Caco-2 (cell line): Measurements from ENCODE around the gene ARHGAP45. TPM values are rescaled to one million over a fixed set of nuclear protein-coding genes. Genes with fewer than 3 reads are reported as not detected.

Experiments used
- BruUV-seq: library from RNA; stranded (reverse); fragments of 400-500 nt; replicated peaks from 2 replicates; lab custom pipeline; 2021; lab: Mats Ljungman, UMichigan
- CTCF ChIA-PET: fragments of 300-600 bp; sonication (Branson Sonifier 250); formaldehyde crosslinking; loops from one replicate; lab custom pipeline; 2022; ENCODE audit warnings: antibody characterized with exemption; lab: Charles Lee
- POLR2A ChIA-PET: fragments of 300-600 bp; sonication (Branson Sonifier 250); formaldehyde crosslinking; loops from one replicate; lab custom pipeline; 2022; ENCODE audit warnings: antibody characterized with exemption; lab: Charles Lee
- DNase-seq, 2 experiments: peaks; one replicate each; pipeline versions ENCODE4 v3.0.0 to v3.0.0-alpha.2; 2020 to 2022
- H3K27me3 ChIP-seq: replicated peaks from 2 replicates; pipeline ENCODE4 v1.6.0; 2011; ENCODE audit warnings: low read length; ENCODE audit not compliant: control insufficient read depth, insufficient read depth
- H3K36me3 ChIP-seq: 2 replicates; pipeline ENCODE4 v1.5.1; 2011; ENCODE audit warnings: low read length; ENCODE audit not compliant: control insufficient read depth, insufficient read depth
- H3K4me1 ChIP-seq: fragments of 250-450 bp; sonication (Bioruptor Pico); 2 replicates; pipeline ENCODE4 v1.5.1; 2020; ENCODE audit warnings: mild to moderate bottlenecking
- H3K4me3 ChIP-seq: 2 replicates; pipeline ENCODE4 v1.5.1; 2011; ENCODE audit warnings: low read depth, mild to moderate bottlenecking, control low read depth, low read length
- H3K9me3 ChIP-seq: fragments of 250-450 bp; sonication (Bioruptor Pico); 2 replicates; pipeline ENCODE4 v1.5.1; 2020; ENCODE audit warnings: mild to moderate bottlenecking, moderate library complexity
- H3K27ac Mint-ChIP-seq: one replicate; pipeline ENCODE4 v1.8.0; 2022; ENCODE audit warnings: mixed read lengths; ENCODE audit not compliant: unreplicated experiment
- H3K27me3 Mint-ChIP-seq: one replicate; pipeline ENCODE4 v1.8.0; 2022; ENCODE audit warnings: mixed read lengths; ENCODE audit not compliant: insufficient read depth, unreplicated experiment
- H3K36me3 Mint-ChIP-seq: one replicate; pipeline ENCODE4 v1.8.0; 2022; ENCODE audit warnings: mild to moderate bottlenecking, mixed read lengths; ENCODE audit not compliant: insufficient read depth, unreplicated experiment
- H3K4me1 Mint-ChIP-seq: one replicate; pipeline ENCODE4 v1.8.0; 2022; ENCODE audit warnings: low read depth, mixed read lengths; ENCODE audit not compliant: unreplicated experiment
- H3K4me3 Mint-ChIP-seq: one replicate; pipeline ENCODE4 v1.8.0; 2022; ENCODE audit warnings: mild to moderate bottlenecking, moderate library complexity, mixed read lengths; ENCODE audit not compliant: unreplicated experiment
- H3K9me3 Mint-ChIP-seq: one replicate; pipeline ENCODE4 v1.8.0; 2022; ENCODE audit warnings: mixed read lengths; ENCODE audit not compliant: unreplicated experiment
- intact Hi-C: fragments of 100-400 bp; cut with micrococcal nuclease; formaldehyde crosslinking; loops from one replicate; pipeline ENCODE4 v1.10.0; 2022; ENCODE audit not compliant: unreplicated experiment
- total RNA-seq: library from RNA; stranded (reverse); gene quantifications from 2 replicates; pipeline ENCODE4 v1.2.3, GENCODE V29; 2022
- TF ChIP-seq, protein P1 (sequence below), 2 experiments: fragments of 200-600 bp in 1 of 2; IDR thresholded peaks; 1 replicate in 1 of 2; 2 replicates in 1 of 2; pipeline versions ENCODE4 v1.5.1 to v1.8.0; 2011 to 2022; ENCODE audit warnings: antibody characterized with exemption in 1 of 2, control low read depth in 1 of 2, inconsistent platforms in 1 of 2, low read depth in 1 of 2, low read length in 1 of 2, mild to moderate bottlenecking in 1 of 2, moderate library complexity in 1 of 2; ENCODE audit not compliant: insufficient read depth in 1 of 2, severe bottlenecking in 1 of 2, unreplicated experiment in 1 of 2

Gene ARHGAP45
- total RNA-seq, 1 experiment from 2014 or later = 38.6 TPM

- intact Hi-C loops = no loop called here
- H3K27me3 ChIP-seq = no peaks in the 10 kb centered on the region
- Mint-ChIP-seq H3K27ac (no peak overlapping the region), H3K4me3 (no peak overlapping the region), H3K36me3 (peaks cover 82% of the 10 kb centered on the region), H3K9me3 (no peaks in the 10 kb centered on the region), H3K4me1 (no peaks in the 10 kb centered on the region), H3K27me3 (no peaks in the 10 kb centered on the region)
- TF ChIP-seq, protein P1, sequence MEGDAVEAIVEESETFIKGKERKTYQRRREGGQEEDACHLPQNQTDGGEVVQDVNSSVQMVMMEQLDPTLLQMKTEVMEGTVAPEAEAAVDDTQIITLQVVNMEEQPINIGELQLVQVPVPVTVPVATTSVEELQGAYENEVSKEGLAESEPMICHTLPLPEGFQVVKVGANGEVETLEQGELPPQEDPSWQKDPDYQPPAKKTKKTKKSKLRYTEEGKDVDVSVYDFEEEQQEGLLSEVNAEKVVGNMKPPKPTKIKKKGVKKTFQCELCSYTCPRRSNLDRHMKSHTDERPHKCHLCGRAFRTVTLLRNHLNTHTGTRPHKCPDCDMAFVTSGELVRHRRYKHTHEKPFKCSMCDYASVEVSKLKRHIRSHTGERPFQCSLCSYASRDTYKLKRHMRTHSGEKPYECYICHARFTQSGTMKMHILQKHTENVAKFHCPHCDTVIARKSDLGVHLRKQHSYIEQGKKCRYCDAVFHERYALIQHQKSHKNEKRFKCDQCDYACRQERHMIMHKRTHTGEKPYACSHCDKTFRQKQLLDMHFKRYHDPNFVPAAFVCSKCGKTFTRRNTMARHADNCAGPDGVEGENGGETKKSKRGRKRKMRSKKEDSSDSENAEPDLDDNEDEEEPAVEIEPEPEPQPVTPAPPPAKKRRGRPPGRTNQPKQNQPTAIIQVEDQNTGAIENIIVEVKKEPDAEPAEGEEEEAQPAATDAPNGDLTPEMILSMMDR (IDR thresholded peaks at IDR 0.05; ENCODE audit: insufficient read depth in 1 of 2, low read depth in 1 of 2, low read length in 1 of 2, severe bottlenecking in 1 of 2, unreplicated experiment in 1 of 2) = peak in 1 of 2 experiments; percentile 20
- POLR2A ChIA-PET = no interaction called here
- no peak overlapping the region for H3K4me3 ChIP-seq
- BruUV-seq = no TSS peak
- peaks cover 5% of the 10 kb centered on the region; the same call in 1 of the 2 replicates for H3K4me1 ChIP-seq
- CTCF ChIA-PET = no interaction called here
- no peak for DNase-seq
- H3K36me3 ChIP-seq = peaks cover 6% of the 10 kb centered on the region
- H3K9me3 ChIP-seq = no peaks in the 10 kb centered on the region
Measured at GRCh38 chr19:1035998-1036621, 30.9 kb upstream of the ARHGAP45 start.

GRCh38 chr19:1037621-1038064, 29.3 kb upstream of the ARHGAP45 start:
- Histone ChIP-seq H3K4me1 (peaks cover 10% of the 10 kb centered on the region), H3K27me3 (no peaks in the 10 kb centered on the region), H3K36me3 (peaks cover 2% of the 10 kb centered on the region), H3K9me3 (no peaks in the 10 kb centered on the region), H3K4me3 (no peak overlapping the region)
- peak overlapping the region; percentile 59 for H3K27ac Mint-ChIP-seq
- H3K9me3 Mint-ChIP-seq = no peaks in the 10 kb centered on the region
- ChIA-PET POLR2A (interaction anchor here (0.6 kb wide), 1 partner anchor 11 kb away, joined by 3 read pairs; the partner anchor contains the start of gene CNN2), CTCF (no interaction called here)
- TF ChIP-seq, protein P1 (IDR thresholded peaks at IDR 0.05; ENCODE audit: insufficient read depth in 1 of 2, low read depth in 1 of 2, low read length in 1 of 2, severe bottlenecking in 1 of 2, unreplicated experiment in 1 of 2) = no peak
- H3K4me3 Mint-ChIP-seq = no peak overlapping the region
- BruUV-seq = no TSS peak
- H3K4me1 Mint-ChIP-seq = no peaks in the 10 kb centered on the region
- no peaks in the 10 kb centered on the region for H3K27me3 Mint-ChIP-seq
- H3K36me3 Mint-ChIP-seq = peaks cover 75% of the 10 kb centered on the region
- DNase-seq = no peak
- intact Hi-C loops = no loop called here

GRCh38 chr19:1038978-1039645, 27.9 kb upstream of the ARHGAP45 start:
- BruUV-seq = no TSS peak
- H3K4me1 Mint-ChIP-seq = no peaks in the 10 kb centered on the region
- no peaks in the 10 kb centered on the region for H3K9me3 ChIP-seq
- intact Hi-C loops = no loop called here
- peak overlapping the region; percentile 91 for H3K27ac Mint-ChIP-seq
- CTCF ChIA-PET = interaction anchor here (0.8 kb wide), 1 partner anchor 26 kb away, joined by 4 read pairs; no protein-coding TSS in a partner anchor
- no peak for DNase-seq
- no peaks in the 10 kb centered on the region for H3K27me3 ChIP-seq
- POLR2A ChIA-PET = interaction anchor here (0.5 to 2.4 kb wide), 7 partner anchors 10 to 230 kb away, joined by 3 to 21 read pairs (median 6); partner anchors contain the start of genes CIRBP and CNN2
- H3K9me3 Mint-ChIP-seq = no peaks in the 10 kb centered on the region
- peaks cover 66% of the 10 kb centered on the region for H3K36me3 Mint-ChIP-seq
- peaks cover 2% of the 10 kb centered on the region for H3K36me3 ChIP-seq
- TF ChIP-seq, protein P1 (IDR thresholded peaks at IDR 0.05; ENCODE audit: insufficient read depth in 1 of 2, low read depth in 1 of 2, low read length in 1 of 2, severe bottlenecking in 1 of 2, unreplicated experiment in 1 of 2) = no peak
- no peak overlapping the region for H3K4me3 ChIP-seq
- H3K27me3 Mint-ChIP-seq = no peaks in the 10 kb centered on the region
- H3K4me1 ChIP-seq = peaks cover 10% of the 10 kb centered on the region
- H3K4me3 Mint-ChIP-seq = peak overlapping the region; percentile 91
